IPS-NIHi7 (cell line): ENCODE results near the gene FRAT2.
A peak's percentile ranks its signal among the peaks of the same experiment; 100 is the strongest.
"Not testable (repeated sequence)": the region's sequence is repeated elsewhere in the genome, so short reads cannot be mapped to it uniquely, and the experiment has no call there.

Experiments used
- DNase-seq: peaks from one replicate; pipeline ENCODE4 v3.0.0; 2012; ENCODE audit warnings: mixed read lengths; ENCODE audit errors: extremely low spot score

FRAT2 gene

DNA sequence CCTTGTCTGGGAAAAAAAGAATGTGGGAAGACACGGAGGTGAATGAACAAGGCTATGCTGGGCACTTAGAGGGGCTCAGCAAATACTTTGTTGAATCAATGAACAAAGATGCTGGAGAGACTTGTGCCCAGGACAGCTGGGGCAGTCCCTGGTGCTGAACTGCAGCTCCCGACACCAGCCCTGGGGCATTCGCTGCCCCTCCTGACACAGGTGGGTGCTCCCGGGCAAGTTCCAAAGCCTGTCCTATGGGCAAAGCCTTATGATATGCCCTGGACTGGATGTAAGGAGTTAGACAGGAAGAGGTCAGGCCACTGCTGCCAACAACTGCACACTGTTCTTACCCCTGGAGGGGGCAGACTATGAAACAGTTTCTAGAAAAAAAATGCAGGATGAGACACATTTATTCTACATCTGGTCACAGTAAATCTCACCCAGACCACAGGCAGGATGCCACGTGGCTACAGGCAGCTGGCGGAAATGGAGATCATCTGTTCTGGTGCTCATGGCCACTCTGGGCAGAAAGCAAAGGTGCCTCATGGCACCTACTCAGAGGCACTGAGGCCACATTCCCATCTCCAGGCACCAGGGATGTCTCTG is 21.9 kb upstream of the FRAT2 start:
- no peak for DNase-seq

DNA sequence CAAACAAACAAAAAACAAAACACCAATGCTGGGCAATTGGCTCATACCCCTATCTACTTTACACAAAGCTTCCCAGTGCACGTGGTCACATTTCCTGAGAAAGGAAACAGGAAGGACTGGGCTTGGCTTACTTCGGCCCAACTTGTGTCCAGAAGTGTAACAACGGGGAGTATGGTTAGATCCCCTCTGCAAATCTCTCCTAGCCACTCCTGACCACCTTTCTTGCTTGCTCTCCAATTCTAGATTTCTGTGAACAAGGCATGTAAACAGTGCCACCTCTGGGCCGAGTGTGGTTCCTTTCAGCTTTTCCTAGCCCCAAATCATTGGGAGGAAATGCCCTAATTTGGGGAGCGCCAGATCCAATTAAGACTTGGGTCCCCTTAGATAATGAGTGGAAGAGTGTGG is 21.0 kb upstream of the FRAT2 start:
- DNase-seq: peak; percentile 71

DNA sequence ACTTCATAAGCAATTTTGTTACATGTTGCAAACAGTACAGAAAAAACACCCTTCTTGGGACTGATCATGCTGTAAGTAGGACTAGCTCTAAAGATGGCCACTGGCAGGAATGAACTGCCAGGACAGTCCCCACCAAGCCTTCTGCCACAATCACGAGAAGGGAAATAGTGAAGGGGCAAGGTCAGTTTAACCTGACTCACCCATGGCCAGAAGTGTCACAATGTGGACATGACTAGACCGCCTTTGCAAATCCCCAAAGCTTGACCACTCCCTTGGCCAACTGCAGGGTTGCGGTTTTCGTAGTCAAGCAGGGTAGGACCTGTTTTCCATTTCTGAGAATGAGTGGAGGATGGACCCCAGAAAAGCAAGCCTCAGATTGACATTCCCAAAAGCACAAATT is 19.4 kb upstream of the FRAT2 start:
- no peak for DNase-seq

DNA sequence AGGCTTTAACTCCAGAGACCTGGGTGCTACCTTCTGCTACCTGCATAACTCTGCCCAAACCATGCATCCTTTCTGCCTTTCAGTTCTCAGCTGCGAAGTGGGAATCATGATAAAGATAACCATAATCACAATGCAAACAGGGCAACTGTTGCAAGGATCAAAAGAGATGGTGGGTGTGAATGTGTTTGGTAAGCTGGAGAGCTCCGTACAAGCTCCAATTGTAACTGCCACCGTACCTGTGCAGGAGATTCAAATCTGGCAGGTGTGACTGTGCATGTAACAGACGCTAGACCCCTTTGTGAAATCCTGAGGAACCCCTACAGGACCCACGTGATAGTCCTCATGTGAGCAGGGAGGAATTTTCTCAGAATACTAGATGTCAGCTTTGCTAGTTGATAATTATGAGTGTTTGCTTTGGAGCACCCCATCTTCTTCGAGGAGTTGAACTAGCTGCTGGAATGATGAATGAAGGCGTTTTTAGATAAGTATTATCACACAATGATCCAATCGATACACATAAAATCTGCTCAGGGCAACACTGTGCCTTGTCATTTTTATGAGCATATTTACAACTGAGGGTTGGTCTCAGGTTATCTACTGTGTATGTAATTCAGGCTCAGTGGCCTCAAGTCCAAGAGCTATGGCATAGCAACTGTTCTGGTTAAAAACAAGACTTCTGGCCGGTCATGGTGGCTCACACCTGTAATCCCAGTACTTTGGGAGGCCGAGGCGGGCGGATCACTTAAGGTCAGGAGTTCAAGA is 15.4 kb upstream of the FRAT2 start:
- no peak for DNase-seq

DNA sequence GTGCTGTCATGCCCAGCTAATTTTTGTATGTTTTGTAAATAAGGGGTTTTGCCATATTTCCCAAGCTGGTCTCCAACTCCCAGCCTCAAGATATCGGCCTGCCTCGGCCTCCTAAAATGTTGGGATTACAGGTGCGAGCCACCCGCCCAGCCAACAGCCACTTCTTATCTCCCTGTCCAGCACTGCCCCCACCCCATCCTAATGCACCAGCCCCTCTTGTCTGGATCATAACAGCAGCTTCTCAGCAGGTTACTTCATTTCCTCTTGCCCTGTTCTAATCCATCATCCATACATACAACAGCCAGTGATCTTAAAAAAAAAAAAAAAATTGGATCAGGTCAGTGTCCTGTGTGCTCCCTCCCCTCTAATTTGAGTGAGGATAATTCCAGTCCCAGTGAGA is 12.8 kb upstream of the FRAT2 start:
- no peak for DNase-seq

DNA sequence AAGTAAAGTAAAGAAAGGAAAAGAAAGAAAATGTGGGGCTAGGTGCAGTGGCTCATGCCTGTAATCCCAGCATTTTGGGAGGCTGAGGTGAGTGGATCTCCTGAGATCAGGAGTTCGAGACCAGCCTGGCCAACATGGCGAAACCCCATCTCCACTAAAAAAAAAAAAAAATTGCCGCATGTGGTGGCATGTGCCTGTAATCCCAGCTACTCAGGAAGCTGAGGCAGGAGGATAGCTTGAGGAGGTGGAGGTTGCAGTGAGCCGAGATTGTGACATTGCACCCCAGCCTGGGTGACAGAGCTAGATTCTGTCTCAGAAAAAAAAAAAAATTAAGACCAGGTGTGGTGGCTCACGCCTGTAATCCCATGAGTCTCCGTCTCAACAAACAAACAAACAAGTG is 9.1 kb upstream of the FRAT2 start:
- not testable (repeated sequence) for DNase-seq

DNA sequence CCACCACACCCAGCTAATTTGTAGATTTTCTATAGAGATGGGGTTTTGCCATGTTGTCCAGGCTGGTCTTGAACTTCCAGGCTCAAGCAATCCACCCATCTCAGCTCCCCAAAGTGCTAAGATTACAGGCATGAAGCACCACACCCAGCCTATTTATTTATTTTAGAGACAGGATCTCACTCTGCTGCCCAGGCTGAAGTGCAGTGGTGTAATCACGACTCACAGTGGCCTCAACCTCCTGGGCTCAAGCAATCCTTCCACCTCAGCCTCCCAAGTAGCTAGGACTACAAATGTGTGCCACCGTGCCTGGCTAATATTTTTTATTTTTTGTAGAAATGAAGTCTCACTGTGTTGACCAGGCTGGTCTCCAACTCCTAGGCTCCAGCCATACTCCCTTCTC is 6.9 kb upstream of the FRAT2 start:
- DNase-seq: no peak

DNA sequence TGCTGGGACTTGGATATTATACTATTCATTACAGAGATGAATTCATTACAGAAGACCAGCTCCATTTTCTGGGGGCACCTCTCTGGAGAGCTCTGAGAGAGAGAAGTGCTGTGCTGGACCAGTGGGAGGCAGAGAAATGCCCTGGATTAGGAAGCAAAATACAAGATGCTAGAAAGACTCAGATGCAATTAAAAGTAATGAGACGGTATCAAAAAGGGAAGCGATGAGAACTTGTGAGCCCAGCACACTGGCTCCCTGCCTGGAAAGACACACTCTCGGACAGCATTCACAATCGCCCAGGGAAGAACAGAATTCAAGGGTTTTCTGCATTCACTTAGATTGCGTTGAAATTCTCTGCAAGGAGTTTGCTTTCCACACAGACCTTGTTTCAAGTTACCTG is 3.5 kb upstream of the FRAT2 start:
- DNase-seq: no peak

DNA sequence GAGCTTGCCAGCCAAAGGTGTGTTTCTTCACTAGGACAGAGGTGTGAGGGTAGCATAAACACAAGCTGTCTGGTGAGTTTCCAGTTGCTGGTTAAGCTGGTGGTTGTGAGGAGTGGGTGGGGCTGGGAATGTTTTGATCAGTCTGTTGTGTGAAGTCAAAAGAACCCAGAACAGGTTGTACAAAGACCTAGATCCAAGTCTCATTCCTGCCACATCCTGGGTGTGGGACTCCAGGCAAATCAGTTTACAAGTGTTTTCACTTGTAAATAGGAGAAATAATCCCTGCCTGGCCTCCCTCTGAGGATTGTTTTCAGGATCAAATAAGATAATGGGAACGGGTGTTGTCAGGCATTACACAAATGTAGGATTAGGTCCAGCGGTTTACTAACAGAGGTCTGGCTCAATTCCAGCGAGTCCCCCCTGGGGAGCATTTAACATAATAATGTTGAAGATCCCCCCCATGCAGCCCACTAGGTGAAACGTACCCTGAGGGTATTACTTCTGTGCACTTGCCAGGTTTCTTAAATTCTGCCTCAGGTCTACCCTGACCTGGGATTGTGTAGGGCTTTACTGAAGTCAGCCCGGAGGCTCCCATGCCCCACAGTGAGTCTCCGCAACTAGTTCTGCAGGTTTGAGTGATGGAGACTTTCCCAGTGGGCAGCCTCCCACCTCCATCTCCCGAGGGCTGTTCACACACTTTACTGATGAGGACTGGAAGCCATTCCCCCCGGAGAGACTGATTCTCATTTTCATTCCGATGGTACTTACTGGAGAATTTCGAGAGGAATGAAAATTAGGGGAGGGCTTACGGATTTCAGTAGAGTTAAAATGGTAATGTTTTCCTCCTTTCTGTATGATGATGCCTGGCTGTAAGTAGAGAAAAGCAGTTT is 2.7 kb upstream of the FRAT2 start:
- DNase-seq: peak; percentile 59

DNA sequence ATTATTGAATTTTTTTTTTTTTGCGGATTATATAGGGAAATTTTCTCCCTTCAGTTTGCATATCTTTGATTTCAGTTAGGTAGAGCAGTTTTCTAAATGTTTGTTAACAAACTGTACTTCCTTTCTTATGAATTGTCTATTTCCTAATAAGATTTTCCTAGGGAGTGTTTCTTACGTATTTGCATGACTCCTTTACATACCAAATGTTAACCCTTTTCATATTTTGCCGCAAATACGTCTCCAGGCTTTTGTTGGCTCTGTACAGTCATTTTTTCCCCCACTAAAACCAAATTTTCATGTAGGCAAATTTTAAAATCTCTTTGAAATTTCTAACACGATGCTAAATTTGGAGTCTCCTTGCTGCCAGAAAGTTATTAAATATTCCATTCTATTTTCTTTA is 1.9 kb upstream of the FRAT2 start:
- no peak for DNase-seq

DNA sequence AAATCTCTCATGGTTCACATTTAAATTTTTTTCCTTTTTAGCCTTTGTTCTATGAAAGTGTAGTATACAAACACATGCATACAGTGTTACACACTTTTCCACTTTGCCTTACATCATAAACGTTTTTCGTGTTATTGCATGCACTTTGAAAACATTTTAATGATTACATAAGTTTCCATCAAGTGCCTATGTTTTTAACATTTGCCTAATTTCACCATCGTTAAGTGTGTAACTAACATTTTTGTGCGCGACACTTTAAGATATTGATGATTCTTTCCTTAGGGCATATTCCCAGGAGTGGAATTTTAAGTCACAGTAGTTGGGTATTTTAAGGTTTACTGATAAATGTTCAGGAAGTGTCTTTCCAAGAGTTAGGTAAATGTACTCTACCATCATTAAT is 1.5 kb upstream of the FRAT2 start:
- no peak for DNase-seq

DNA sequence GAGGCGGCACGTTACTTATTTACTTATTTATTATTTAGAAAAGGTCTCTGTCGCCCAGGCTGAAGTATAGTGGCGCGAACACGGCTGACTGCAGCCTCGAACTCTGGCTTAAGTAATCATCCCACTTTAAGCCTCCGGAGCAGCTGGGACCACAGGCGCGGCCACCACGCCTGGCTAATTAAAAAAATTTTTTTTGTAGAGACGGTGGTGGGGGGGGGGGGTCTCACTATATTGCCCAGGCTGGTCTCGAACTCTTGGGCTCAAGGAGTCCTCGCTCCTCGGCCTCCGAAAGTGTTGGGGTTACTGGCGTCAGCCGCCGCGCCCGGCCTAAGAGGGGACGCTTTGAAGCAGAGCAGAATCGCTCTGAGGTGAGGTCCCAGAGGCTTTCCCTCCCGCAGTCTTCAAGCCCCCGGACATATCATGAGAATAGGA is 675 bp upstream of the FRAT2 start:
- DNase-seq: no peak

DNA sequence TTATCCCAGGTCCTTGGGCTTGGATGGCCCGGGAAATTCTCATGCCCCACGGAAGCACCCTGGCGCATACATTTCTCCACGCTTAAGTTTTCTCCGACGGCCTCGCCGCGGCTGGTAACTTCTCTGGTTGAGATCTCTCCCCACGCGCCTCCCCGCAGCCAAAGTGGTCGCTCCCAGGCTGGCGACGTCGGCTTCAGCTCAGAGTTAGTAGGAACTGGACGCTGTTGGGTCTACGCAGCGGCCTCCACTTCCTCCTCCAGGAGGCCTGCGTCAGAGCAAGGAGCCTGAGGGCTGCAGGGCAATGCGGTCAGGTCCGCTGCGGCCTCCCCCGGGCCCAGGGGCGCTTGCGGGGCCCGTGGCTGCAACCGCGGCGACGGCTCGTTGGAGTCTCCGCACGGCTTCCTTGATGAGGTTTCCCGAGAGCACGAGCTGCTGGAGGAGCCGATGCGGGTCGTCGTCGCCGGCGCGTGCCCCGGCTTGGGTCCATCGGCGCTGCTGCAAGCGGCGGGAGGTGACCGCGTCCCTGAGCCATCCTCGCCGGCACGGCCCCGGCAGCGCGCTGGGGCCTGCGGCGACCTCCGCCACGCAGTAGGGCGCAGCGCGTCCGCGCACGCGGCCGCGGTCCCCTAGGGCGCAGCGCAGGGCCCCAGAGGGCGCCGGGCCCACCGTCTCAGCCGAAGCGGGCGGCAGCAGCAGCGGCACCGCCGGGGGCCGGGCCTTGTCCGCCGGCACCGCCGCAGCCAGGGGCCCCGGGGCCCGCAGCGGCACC is 744 bp downstream of the FRAT2 start:
- no peak for DNase-seq

DNA sequence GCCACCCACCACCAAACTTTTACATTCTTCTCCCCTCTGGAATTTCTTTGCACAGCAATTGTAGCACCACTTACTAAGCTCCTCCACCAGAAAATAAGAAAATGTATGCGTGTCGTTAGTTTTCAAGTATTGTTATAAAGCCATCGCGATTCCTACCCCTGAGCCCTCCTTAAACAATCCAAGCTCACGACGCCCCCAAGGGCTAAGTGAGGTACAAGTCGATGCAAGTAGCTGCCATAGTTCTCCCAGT is 1.3 kb downstream of the FRAT2 start:
- DNase-seq: no peak

DNA sequence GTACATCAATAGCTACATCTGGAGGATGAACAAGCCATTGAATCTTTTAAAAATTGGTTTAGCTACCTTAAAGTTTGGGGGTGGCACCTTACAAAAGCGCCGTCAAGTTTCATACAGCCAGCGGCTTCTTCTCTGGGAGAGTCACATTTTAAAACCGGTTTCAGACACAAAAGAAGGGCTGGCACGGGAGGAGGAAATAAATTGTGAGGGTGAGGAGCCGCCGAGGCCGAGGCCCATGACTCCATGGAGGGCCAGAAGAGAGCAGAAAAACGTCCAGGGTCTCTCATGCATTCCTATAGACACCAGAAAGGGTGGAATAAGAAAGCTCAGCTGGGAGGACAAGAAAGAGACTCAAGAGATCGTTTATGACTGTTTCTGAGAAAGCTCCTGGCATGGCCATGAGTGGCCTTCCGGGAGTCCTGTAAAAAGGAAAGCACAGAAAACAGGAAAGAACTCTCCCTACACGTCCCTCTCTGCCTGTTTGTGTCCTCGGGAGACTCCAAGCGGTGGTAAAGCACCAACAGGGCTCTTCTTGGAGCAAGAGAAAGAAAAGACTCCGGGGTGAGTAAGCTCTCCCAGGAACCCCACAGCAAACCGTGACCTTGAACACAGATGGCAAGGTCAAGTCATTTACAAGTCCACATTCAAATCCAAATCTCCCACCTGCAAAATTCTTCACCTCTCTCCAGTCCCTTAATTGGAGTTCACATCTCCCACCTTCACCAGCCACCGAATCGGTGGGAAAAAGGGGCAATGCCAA is 1.8 kb downstream of the FRAT2 start:
- peak; percentile 46 for DNase-seq

DNA sequence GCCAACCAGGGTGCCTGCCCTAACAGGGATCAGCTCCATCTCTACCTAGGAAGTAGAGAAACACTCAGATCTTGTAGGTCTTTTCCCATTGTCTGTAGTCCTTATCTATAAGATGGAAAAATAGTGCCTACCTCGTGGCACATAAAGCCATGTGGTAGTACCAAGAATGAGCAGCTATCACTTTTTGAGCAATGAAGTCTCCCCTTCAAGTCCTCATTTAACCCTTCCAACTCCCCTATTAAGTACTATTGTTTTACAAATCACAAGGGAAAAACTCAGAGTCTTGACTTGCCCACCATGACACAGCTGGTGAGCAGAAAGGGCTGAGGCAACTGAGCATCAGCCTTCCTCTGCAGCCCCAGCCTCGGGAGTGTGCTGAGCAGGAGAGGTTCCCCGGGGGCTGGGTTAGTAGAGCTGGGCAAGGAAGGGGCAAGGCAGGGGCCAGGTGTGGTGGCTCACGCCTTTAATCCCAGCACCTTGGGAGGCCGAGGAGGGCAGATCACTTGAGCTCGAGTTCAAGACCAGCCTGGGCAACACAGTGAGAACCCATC is 3.3 kb downstream of the FRAT2 start:
- DNase-seq: no peak

DNA sequence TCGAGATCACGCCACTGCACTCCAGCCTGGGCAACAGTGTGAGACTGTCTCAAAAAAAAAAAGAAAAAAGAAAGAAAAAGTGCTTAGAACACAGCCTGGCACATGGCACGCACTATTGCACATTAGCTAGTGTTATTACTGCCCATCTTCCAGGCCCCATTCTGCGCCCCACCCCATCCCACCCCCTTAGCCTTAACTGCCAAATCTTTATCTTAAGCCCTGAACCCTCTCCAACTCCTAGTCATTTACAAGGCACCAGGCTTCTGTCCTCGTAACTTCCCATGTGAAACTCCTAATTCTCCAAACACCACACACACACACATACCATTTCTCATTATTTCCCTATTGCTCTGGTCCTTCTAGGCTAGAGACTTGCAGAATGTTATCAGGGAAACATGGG is 4.8 kb downstream of the FRAT2 start:
- DNase-seq: no peak

DNA sequence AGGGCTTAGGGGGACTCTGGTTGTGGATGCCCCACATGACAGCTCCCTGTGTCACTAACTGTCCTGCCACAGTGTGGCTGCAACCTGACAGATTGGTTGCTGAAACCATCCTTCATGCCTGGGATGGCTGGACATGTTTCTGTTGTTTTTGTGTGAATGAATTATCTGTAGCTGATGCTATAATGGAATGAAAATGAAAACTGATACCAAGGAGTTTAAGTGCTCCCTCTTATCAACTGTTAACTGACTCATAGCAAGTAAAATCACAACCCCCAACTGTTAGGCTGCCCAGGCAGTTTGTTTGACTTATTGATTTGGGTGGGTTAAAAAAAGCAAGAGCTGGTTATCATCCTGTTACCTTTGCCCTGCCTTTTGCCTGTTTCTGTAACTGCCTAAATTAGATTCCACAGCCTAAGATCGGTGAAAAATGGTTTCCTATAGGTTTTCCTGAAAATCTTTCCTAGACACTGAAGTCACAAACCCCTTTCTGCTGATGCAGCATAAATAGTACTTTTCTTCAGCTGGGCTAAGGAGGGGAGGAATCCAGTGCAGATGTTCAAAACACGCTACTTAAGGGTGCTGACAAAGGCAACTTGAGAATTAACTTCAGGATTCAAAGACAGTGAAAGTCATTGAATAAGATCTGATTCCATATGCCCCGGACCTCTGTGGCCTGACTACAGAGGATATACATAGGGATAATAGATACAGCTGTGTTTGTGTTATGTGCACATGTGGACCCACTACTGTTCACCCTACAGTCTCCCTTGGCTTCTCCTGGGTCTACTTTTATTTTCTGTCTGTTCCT is 5.7 kb downstream of the FRAT2 start:
- no peak for DNase-seq

DNA sequence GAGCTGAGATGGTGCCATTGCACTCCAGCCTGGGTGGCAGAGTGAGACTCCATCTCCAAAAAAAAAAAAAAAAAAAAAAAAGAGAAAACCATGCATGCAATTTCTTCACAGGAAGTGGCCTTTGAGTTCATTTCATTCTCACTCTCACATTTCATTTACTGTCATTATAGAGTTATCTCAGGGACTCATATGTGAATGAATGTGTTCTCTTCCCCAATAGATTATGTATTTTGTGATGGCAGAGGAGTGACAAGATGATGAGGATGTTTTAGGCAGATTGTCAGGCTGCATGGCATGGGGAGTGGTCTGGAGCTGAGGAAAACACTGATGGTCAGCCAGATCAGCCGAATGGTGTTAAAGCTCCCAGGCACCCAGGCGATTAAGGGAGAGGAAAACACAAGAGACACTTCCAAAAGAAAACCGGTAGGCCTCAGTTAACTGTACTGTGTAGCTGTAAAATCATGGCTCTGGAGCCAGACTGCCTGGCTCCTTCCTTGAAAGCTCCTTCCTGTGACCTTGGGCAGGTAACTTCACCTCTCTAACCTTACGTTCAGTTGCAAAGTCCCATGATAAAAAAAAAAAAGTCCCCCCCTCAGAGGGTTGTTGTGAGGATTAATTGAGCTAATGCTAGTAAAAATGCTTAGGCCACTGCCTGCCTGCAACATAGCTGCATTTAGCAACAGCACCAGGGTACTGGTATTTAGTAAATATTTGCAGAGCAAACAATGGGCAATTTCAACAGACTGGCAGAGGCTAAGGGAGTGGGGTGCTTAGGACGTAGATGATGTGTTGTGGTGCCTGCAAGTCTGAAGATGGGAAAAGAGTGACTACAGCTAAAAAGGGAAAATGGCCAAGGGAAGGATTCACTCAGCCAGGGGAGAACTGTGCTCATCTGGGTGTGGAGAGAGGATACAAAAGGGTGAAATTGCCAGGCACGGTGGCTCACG is 6.9 kb downstream of the FRAT2 start:
- no peak for DNase-seq
